Measurements from ENCODE around the gene CYB561.

The CYB561 gene

DNA sequence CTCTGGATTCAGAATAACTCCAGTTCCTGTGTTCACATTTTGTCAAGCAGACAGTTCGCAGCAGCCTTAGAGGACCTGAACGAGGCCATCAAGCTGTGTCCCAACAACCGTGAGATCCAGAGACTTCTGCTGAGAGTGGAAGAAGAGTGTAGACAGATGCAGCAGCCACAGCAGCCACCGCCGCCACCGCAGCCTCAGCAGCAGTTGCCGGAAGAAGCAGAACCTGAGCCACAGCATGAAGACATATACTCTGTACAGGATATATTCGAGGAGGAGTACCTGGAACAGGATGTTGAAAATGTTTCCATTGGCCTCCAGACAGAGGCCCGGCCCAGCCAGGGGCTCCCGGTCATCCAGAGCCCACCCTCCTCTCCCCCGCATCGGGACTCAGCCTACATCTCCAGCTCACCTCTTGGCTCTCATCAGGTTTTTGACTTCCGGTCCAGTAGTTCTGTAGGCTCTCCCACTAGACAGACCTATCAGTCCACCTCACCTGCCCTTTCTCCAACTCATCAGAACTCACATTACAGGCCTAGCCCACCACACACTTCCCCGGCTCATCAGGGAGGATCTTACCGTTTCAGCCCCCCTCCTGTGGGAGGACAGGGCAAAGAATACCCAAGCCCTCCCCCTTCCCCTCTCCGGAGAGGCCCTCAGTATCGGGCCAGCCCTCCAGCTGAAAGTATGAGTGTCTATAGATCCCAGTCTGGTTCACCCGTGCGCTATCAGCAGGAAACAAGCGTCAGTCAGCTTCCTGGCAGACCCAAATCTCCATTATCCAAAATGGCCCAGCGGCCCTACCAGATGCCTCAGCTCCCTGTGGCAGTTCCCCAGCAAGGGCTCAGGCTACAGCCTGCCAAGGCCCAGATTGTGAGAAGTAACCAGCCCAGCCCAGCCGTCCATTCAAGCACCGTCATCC is 25.9 kb downstream of the CYB561 start:
- H3K27me3 ChIP-seq (ENCODE audit: insufficient read depth, low read length, poor library complexity, severe bottlenecking): no peaks in the 10 kb centered on the region
- no peak overlapping the region for H3K4me2 ChIP-seq (ENCODE audit: low read depth, low read length, poor library complexity, severe bottlenecking)
- H4K20me1 ChIP-seq (ENCODE audit: insufficient read depth, low read length, poor library complexity, severe bottlenecking): no peaks in the 10 kb centered on the region
- no peaks in the 10 kb centered on the region; the same call in 1 of the 2 replicates for H3K36me3 ChIP-seq (ENCODE audit: insufficient read depth, low read length)
- TF ChIP-seq, protein P1, sequence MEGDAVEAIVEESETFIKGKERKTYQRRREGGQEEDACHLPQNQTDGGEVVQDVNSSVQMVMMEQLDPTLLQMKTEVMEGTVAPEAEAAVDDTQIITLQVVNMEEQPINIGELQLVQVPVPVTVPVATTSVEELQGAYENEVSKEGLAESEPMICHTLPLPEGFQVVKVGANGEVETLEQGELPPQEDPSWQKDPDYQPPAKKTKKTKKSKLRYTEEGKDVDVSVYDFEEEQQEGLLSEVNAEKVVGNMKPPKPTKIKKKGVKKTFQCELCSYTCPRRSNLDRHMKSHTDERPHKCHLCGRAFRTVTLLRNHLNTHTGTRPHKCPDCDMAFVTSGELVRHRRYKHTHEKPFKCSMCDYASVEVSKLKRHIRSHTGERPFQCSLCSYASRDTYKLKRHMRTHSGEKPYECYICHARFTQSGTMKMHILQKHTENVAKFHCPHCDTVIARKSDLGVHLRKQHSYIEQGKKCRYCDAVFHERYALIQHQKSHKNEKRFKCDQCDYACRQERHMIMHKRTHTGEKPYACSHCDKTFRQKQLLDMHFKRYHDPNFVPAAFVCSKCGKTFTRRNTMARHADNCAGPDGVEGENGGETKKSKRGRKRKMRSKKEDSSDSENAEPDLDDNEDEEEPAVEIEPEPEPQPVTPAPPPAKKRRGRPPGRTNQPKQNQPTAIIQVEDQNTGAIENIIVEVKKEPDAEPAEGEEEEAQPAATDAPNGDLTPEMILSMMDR (conservative IDR thresholded peaks at IDR 0.05; ENCODE audit: low read length): no peak
- no peak for TF ChIP-seq EZH2phosphoT487 (IDR thresholded peaks at IDR 0.05; ENCODE audit: borderline replicate concordance)
- H3K79me2 ChIP-seq (ENCODE audit: insufficient read depth, low read length): no peaks in the 10 kb centered on the region
- H2AFZ ChIP-seq (ENCODE audit: low read length): no peak overlapping the region
- no peak overlapping the region for H3K4me3 ChIP-seq (ENCODE audit: low read length, poor library complexity, severe bottlenecking)
- no peaks in the 10 kb centered on the region for H3K9me2 ChIP-seq (replicated peaks; ENCODE audit: low read depth, low read length)
- H3K9me3 ChIP-seq (ENCODE audit: insufficient read depth, low read depth, low read length): no peaks in the 10 kb centered on the region
- H3K4me1 ChIP-seq (ENCODE audit: insufficient read depth, low read length, poor library complexity, severe bottlenecking): no peaks in the 10 kb centered on the region
- no peaks in the 10 kb centered on the region for H3F3A ChIP-seq (ENCODE audit: low read depth)
- no peak overlapping the region for H3K9ac ChIP-seq (ENCODE audit: low read depth, low read length, poor library complexity, severe bottlenecking)

DNA sequence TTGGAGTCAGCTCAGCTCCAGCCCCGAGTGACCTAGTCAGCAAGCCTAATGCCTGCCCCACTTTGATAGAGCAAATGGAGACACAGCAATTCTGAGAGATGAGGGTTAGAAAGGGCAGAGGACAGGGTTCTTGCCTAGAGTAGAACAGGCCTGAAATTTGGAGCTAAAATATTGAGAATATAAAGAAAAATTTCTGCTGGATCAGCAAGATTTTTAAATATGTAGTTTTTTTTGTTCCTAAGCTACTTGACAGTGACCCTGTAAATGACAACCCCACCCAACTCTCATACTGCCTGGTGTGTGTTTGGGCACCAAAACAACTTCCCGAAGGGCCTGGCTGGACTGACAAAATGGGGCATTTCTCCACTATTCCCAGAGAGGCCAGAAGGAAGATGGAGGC is 26.7 kb downstream of the CYB561 start:
- no peak overlapping the region for H3K9ac ChIP-seq (ENCODE audit: low read depth, low read length, poor library complexity, severe bottlenecking)
- no peaks in the 10 kb centered on the region; the same call in 1 of the 2 replicates for H3K36me3 ChIP-seq (ENCODE audit: insufficient read depth, low read length)
- no peak overlapping the region for H3K4me3 ChIP-seq (ENCODE audit: low read length, poor library complexity, severe bottlenecking)
- no peaks in the 10 kb centered on the region for H3K4me1 ChIP-seq (ENCODE audit: insufficient read depth, low read length, poor library complexity, severe bottlenecking)
- H3K9me3 ChIP-seq (ENCODE audit: insufficient read depth, low read depth, low read length): no peaks in the 10 kb centered on the region
- H2AFZ ChIP-seq (ENCODE audit: low read length): no peak overlapping the region
- no peaks in the 10 kb centered on the region for H3F3A ChIP-seq (ENCODE audit: low read depth)
- no peak overlapping the region for H3K4me2 ChIP-seq (ENCODE audit: low read depth, low read length, poor library complexity, severe bottlenecking)
- no peak for TF ChIP-seq EZH2phosphoT487 (IDR thresholded peaks at IDR 0.05; ENCODE audit: borderline replicate concordance)
- TF ChIP-seq, protein P1 (conservative IDR thresholded peaks at IDR 0.05; ENCODE audit: low read length): no peak
- no peaks in the 10 kb centered on the region for H3K27me3 ChIP-seq (ENCODE audit: insufficient read depth, low read length, poor library complexity, severe bottlenecking)
- H4K20me1 ChIP-seq (ENCODE audit: insufficient read depth, low read length, poor library complexity, severe bottlenecking): no peaks in the 10 kb centered on the region
- H3K9me2 ChIP-seq (replicated peaks; ENCODE audit: low read depth, low read length): no peaks in the 10 kb centered on the region
- H3K79me2 ChIP-seq (ENCODE audit: insufficient read depth, low read length): no peaks in the 10 kb centered on the region

DNA sequence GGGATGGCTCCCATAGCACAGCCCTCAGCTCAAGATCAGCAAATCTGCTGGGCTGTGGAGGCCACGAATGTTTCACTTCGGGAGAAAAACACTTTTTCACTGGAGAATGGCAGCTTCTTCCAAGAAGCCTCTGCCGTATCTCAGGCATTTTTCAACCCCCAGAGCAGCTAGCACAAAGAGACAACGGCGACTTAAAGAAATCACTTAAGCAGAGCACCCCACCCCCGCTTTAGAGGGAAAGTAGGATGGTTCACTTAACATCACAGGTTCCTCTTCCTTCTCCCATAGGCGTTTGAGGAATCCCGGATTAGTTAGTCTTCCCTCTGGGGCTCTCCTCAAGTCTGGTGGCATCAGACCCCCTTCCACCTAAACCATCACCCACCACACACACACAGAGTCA is 27.6 kb downstream of the CYB561 start:
- no peaks in the 10 kb centered on the region for H3K79me2 ChIP-seq (ENCODE audit: insufficient read depth, low read length)
- H3K27me3 ChIP-seq (ENCODE audit: insufficient read depth, low read length, poor library complexity, severe bottlenecking): no peaks in the 10 kb centered on the region
- H4K20me1 ChIP-seq (ENCODE audit: insufficient read depth, low read length, poor library complexity, severe bottlenecking): no peaks in the 10 kb centered on the region
- H3K4me2 ChIP-seq (ENCODE audit: low read depth, low read length, poor library complexity, severe bottlenecking): no peak overlapping the region
- H3K4me3 ChIP-seq (ENCODE audit: low read length, poor library complexity, severe bottlenecking): no peak overlapping the region
- H2AFZ ChIP-seq (ENCODE audit: low read length): no peak overlapping the region
- TF ChIP-seq, protein P1 (conservative IDR thresholded peaks at IDR 0.05; ENCODE audit: low read length): no peak
- no peak for TF ChIP-seq EZH2phosphoT487 (IDR thresholded peaks at IDR 0.05; ENCODE audit: borderline replicate concordance)
- H3F3A ChIP-seq (ENCODE audit: low read depth): no peaks in the 10 kb centered on the region
- no peaks in the 10 kb centered on the region; the same call in 1 of the 2 replicates for H3K36me3 ChIP-seq (ENCODE audit: insufficient read depth, low read length)
- no peaks in the 10 kb centered on the region for H3K9me3 ChIP-seq (ENCODE audit: insufficient read depth, low read depth, low read length)
- no peak overlapping the region for H3K9ac ChIP-seq (ENCODE audit: low read depth, low read length, poor library complexity, severe bottlenecking)
- H3K9me2 ChIP-seq (replicated peaks; ENCODE audit: low read depth, low read length): no peaks in the 10 kb centered on the region
- H3K4me1 ChIP-seq (ENCODE audit: insufficient read depth, low read length, poor library complexity, severe bottlenecking): no peaks in the 10 kb centered on the region

Data from Loucy (cell line).